ENCODE measurements around the gene TCF3.
A peak's percentile ranks its signal among the peaks of the same experiment; 100 is the strongest.

The TCF3 gene

DNA sequence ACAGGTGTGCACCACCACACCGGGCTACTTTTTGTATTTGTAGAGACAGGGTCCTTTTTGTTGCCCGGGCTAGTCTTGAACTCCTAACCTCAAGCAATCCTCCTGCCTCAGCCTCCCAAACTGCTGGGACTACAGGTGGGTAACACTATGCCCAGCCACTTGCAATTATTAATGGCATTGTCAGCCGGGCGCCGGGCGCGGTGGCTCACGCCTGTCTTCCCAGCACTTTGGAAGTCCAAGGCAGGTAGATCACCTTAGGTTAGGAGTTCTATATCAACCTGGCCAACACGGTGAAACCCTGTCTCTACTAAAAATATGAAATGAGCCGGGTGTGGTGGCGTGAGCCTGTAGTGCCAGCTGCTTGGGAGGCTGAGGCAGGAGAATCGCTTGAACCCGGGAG lies 81.6 kb downstream of the TCF3 start:
- Histone ChIP-seq H4K5ac (ENCODE audit: low read length) (no peak overlapping the region), H3K4me2 (ENCODE audit: low read length) (no peak overlapping the region), H3K4ac (ENCODE audit: low read depth, low read length) (no peak overlapping the region), H2BK15ac (replicated peaks; ENCODE audit: low read depth) (no peak overlapping the region), H3K4me3 (ENCODE audit: low read length) (no peak overlapping the region), H2AK5ac (ENCODE audit: low read length) (no peak overlapping the region), H3K18ac (ENCODE audit: low read length) (no peak overlapping the region), H3K4me1 (ENCODE audit: control insufficient read depth, low read depth, low read length) (peaks cover 1% of the 10 kb centered on the region), H3K27me3 (ENCODE audit: insufficient read depth, low read length, poor library complexity) (no peaks in the 10 kb centered on the region), H3K79me1 (ENCODE audit: low read length) (no peaks in the 10 kb centered on the region), H2BK120ac (ENCODE audit: low read depth, low read length) (no peak overlapping the region), H3K56ac (ENCODE audit: low read length) (no peak overlapping the region), H4K8ac (ENCODE audit: low read depth, low read length) (no peak overlapping the region), H3K36me3 (ENCODE audit: control insufficient read depth, insufficient read depth, low read length) (no peaks in the 10 kb centered on the region), H3K27ac (ENCODE audit: low read depth, low read length) (no peak overlapping the region), H3K23ac (ENCODE audit: low read length) (no peak overlapping the region), H3K79me2 (ENCODE audit: control insufficient read depth, insufficient read depth, low read length) (peaks cover 14% of the 10 kb centered on the region), H2BK5ac (ENCODE audit: low read length) (no peak overlapping the region), H3K9ac (ENCODE audit: low read length) (no peak overlapping the region)
- DNase-seq = no peak
- no CpG with 5 or more reads among the region's 13 CpGs for WGBS (ENCODE audit: extremely low coverage, insufficient coverage, low lambda C conversion rate)

DNA sequence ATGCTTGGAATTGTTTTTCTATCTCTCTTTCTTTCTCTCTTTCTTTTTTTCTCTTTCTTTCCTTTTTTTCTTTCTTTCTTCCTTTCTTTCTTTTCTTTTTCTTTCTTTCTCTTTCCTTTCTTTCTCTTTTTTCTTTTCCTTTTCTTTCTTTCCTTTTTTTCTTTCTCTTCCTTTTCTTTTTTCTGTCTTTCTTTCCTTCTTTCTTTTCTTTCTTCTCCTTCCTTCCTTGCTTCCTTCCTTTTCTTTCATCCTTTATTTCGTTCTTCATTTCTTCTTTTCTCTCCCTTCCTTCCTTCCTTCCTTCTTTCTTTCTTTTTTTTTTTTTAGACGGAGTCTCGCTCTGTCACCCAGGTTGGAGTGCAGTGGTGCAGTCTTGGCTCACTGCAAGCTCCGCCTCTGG lies 82.4 kb downstream of the TCF3 start:
- Histone ChIP-seq H3K4me2 (ENCODE audit: low read length) (no peak overlapping the region), H3K18ac (ENCODE audit: low read length) (no peak overlapping the region), H3K23ac (ENCODE audit: low read length) (no peak overlapping the region), H2BK5ac (ENCODE audit: low read length) (no peak overlapping the region), H3K79me1 (ENCODE audit: low read length) (no peaks in the 10 kb centered on the region), H3K27ac (ENCODE audit: low read depth, low read length) (no peak overlapping the region), H3K36me3 (ENCODE audit: control insufficient read depth, insufficient read depth, low read length) (no peaks in the 10 kb centered on the region), H2BK15ac (replicated peaks; ENCODE audit: low read depth) (no peak overlapping the region), H3K9ac (ENCODE audit: low read length) (no peak overlapping the region), H3K4me1 (ENCODE audit: control insufficient read depth, low read depth, low read length) (peaks cover 2% of the 10 kb centered on the region), H4K5ac (ENCODE audit: low read length) (no peak overlapping the region), H2AK5ac (ENCODE audit: low read length) (no peak overlapping the region), H3K79me2 (ENCODE audit: control insufficient read depth, insufficient read depth, low read length) (peaks cover 23% of the 10 kb centered on the region), H3K27me3 (ENCODE audit: insufficient read depth, low read length, poor library complexity) (no peaks in the 10 kb centered on the region), H2BK120ac (ENCODE audit: low read depth, low read length) (no peak overlapping the region), H4K8ac (ENCODE audit: low read depth, low read length) (no peak overlapping the region), H3K4ac (ENCODE audit: low read depth, low read length) (no peak overlapping the region), H3K4me3 (ENCODE audit: low read length) (no peak overlapping the region), H3K56ac (ENCODE audit: low read length) (no peak overlapping the region)
- WGBS (ENCODE audit: extremely low coverage, insufficient coverage, low lambda C conversion rate) = no CpG with 5 or more reads among the region's 4 CpGs
- no peak for DNase-seq

DNA sequence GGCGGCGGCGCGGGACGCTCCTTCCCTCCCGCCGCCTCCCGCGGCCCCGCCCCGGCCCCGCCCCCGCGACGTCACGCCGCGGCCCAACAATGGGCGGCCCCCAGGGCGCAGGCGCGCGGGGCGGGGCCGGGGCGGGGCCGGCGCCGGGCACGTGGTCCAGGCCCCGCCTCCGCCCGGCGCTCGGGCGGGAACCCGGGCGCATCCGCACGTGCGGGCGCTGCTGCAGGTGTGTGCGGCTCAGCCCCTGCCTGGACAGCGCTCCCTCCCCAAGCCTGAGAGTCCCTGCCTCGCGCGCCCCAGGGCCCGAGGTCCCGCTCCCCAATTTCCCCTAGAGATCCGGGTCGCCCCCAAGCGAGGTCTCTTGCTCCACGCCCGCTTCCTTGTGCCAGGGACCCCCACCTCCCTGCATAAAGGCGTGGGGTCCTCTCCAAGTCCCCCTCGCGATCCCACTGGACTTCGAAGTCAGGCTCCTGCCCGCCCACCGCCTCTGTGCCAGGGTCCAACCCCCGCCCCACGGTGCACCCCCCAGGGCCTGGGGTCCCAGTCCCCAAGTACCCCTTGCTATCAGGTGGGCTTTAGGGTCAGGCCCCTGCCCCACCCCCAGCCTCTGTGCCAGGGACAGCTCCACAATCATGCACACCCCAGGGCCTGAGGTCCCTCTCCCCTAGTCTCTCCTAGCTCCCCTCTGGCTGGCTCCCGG lies 83.9 kb downstream of the TCF3 start, which contains the start of gene MEX3D:
Gene MEX3D (minus strand): TSS at position 6 of the 700 bp plus-strand sequence. CDS start 267 bp downstream, outside the sequence.
- Histone ChIP-seq H3K4me1 (ENCODE audit: control insufficient read depth, low read depth, low read length) (peaks cover 2% of the 10 kb centered on the region), H2BK120ac (ENCODE audit: low read depth, low read length) (no peak within 1 kb of the TSS)
- WGBS (ENCODE audit: extremely low coverage, insufficient coverage, low lambda C conversion rate) = no CpG with 5 or more reads among the region's 63 CpGs

DNA sequence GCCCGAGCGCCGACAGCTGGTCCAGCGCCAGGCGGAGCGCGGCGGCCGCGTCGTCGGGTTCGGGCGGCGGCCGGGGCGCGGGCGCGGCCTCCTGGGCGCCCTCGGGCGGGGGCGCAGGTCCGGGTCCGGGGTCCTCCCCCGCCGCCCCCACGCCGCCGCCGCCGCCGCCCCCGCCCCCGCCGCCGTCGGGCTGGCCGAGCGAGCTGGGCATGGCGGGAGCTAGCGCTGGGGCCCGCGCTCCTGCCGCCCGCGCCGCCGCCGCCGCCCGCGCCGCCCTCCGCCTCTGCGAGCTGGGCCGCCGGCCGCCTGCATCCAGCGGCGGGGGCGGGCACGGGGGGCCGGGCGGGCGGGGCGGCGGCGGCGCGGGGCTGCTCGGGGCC lies 84.6 kb downstream of the TCF3 start:
- H3K4ac ChIP-seq (ENCODE audit: low read depth, low read length) = peak overlapping the region; percentile 97
- peak overlapping the region; percentile 98 for H3K56ac ChIP-seq (ENCODE audit: low read length)
- H3K27ac ChIP-seq (ENCODE audit: low read depth, low read length) = no peak overlapping the region
- H3K27me3 ChIP-seq (ENCODE audit: insufficient read depth, low read length, poor library complexity) = no peaks in the 10 kb centered on the region
- no peak for DNase-seq
- H3K4me2 ChIP-seq (ENCODE audit: low read length) = no peak overlapping the region
- H3K9ac ChIP-seq (ENCODE audit: low read length) = peak overlapping the region; percentile 54
- no peak overlapping the region for H4K5ac ChIP-seq (ENCODE audit: low read length)
- H3K79me2 ChIP-seq (ENCODE audit: control insufficient read depth, insufficient read depth, low read length) = peaks cover 44% of the 10 kb centered on the region
- H2BK5ac ChIP-seq (ENCODE audit: low read length) = no peak overlapping the region
- no peaks in the 10 kb centered on the region for H3K36me3 ChIP-seq (ENCODE audit: control insufficient read depth, insufficient read depth, low read length)
- no peak overlapping the region for H3K4me3 ChIP-seq (ENCODE audit: low read length)
- no peak overlapping the region for H3K23ac ChIP-seq (ENCODE audit: low read length)
- H2BK15ac ChIP-seq (replicated peaks; ENCODE audit: low read depth) = no peak overlapping the region
- peak overlapping the region; percentile 98 for H3K18ac ChIP-seq (ENCODE audit: low read length)
- no CpG with 5 or more reads among the region's 73 CpGs for WGBS (ENCODE audit: extremely low coverage, insufficient coverage, low lambda C conversion rate)
- no peak overlapping the region for H2AK5ac ChIP-seq (ENCODE audit: low read length)
- H3K79me1 ChIP-seq (ENCODE audit: low read length) = peaks cover 15% of the 10 kb centered on the region
- peaks cover 2% of the 10 kb centered on the region for H3K4me1 ChIP-seq (ENCODE audit: control insufficient read depth, low read depth, low read length)
- no peak overlapping the region for H2BK120ac ChIP-seq (ENCODE audit: low read depth, low read length)
- H4K8ac ChIP-seq (ENCODE audit: low read depth, low read length) = no peak overlapping the region

More for the DNA sequence above, 83.9 kb downstream of the TCF3 start, which contains the start of gene MEX3D:
- Histone ChIP-seq H3K56ac (ENCODE audit: low read length) (peak within 1 kb of the TSS; percentile 98), H3K4ac (ENCODE audit: low read depth, low read length) (peak within 1 kb of the TSS; percentile 97), H3K79me1 (ENCODE audit: low read length) (peaks cover 10% of the 10 kb centered on the region), H2BK15ac (replicated peaks; ENCODE audit: low read depth) (no peak within 1 kb of the TSS), H3K18ac (ENCODE audit: low read length) (peak within 1 kb of the TSS; percentile 98), H2AK5ac (ENCODE audit: low read length) (no peak within 1 kb of the TSS), H4K5ac (ENCODE audit: low read length) (no peak within 1 kb of the TSS), H3K23ac (ENCODE audit: low read length) (peak within 1 kb of the TSS; percentile 97), H3K4me3 (ENCODE audit: low read length) (peak within 1 kb of the TSS; percentile 95), H3K79me2 (ENCODE audit: control insufficient read depth, insufficient read depth, low read length) (peaks cover 38% of the 10 kb centered on the region), H3K9ac (ENCODE audit: low read length) (peak within 1 kb of the TSS; percentile 99), H3K4me2 (ENCODE audit: low read length) (no peak within 1 kb of the TSS), H3K27ac (ENCODE audit: low read depth, low read length) (peak within 1 kb of the TSS; percentile 78), H2BK5ac (ENCODE audit: low read length) (no peak within 1 kb of the TSS), H4K8ac (ENCODE audit: low read depth, low read length) (no peak within 1 kb of the TSS), H3K36me3 (ENCODE audit: control insufficient read depth, insufficient read depth, low read length) (no peaks in the 10 kb centered on the region), H3K27me3 (ENCODE audit: insufficient read depth, low read length, poor library complexity) (no peaks in the 10 kb centered on the region)
- peak; percentile 80 for DNase-seq

DNA sequence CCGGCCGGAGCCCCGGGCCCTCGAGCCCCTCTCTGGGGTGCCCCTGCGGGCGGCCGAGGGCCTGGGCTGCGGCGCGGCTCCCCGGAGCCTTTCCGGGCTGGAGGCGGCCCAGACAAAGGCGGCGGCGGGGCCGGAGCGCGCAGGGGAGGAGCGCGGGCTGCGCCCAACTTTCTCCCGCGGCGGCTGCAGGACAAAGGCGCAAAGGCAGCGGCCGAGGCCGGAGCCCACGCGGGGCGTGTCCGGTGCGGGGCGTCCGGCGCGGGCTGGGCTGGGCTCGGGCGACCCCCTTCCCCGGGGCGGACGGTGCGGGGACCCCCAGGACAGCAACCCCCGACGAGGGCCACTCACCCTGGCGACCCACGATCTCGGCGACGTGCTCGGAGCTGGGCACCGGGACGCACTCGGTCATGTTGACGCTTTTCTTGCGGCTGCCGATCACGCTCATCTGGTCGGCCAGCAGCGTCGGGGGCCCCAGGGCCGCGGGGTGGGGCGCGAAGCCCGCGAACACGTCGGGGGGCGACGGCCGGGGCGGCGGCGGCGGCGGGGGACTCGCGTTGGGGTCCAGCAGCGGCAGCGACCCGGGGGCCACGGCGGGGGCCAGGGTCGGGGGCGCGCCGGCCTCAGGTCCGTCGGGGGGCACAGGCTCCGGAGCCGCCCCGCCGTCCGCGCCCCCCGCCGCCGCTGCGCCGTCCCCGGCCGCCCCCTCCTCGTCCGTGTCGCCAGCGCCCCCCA lies 85.1 kb downstream of the TCF3 start:
- Histone ChIP-seq H2BK5ac (ENCODE audit: low read length) (no peak overlapping the region), H4K8ac (ENCODE audit: low read depth, low read length) (peak overlapping the region; percentile 66), H3K27ac (ENCODE audit: low read depth, low read length) (peak overlapping the region; percentile 78), H3K27me3 (ENCODE audit: insufficient read depth, low read length, poor library complexity) (no peaks in the 10 kb centered on the region), H3K4me1 (ENCODE audit: control insufficient read depth, low read depth, low read length) (peaks cover 2% of the 10 kb centered on the region), H3K79me1 (ENCODE audit: low read length) (peaks cover 15% of the 10 kb centered on the region), H3K9ac (ENCODE audit: low read length) (peak overlapping the region; percentile 99), H3K4ac (ENCODE audit: low read depth, low read length) (peak overlapping the region; percentile 97), H3K23ac (ENCODE audit: low read length) (peak overlapping the region; percentile 97), H3K79me2 (ENCODE audit: control insufficient read depth, insufficient read depth, low read length) (peaks cover 49% of the 10 kb centered on the region), H3K4me2 (ENCODE audit: low read length) (no peak overlapping the region), H3K4me3 (ENCODE audit: low read length) (peak overlapping the region; percentile 95), H2BK15ac (replicated peaks; ENCODE audit: low read depth) (no peak overlapping the region), H3K56ac (ENCODE audit: low read length) (peak overlapping the region; percentile 98), H4K5ac (ENCODE audit: low read length) (no peak overlapping the region), H2AK5ac (ENCODE audit: low read length) (no peak overlapping the region), H3K36me3 (ENCODE audit: control insufficient read depth, insufficient read depth, low read length) (no peaks in the 10 kb centered on the region), H2BK120ac (ENCODE audit: low read depth, low read length) (peak overlapping the region; percentile 18), H3K18ac (ENCODE audit: low read length) (peak overlapping the region; percentile 98)
- WGBS (ENCODE audit: extremely low coverage, insufficient coverage, low lambda C conversion rate) = no CpG with 5 or more reads among the region's 108 CpGs
- no peak for DNase-seq
